Measurements from ENCODE around the gene CCDC174.

- TF ChIP-seq, protein P1, sequence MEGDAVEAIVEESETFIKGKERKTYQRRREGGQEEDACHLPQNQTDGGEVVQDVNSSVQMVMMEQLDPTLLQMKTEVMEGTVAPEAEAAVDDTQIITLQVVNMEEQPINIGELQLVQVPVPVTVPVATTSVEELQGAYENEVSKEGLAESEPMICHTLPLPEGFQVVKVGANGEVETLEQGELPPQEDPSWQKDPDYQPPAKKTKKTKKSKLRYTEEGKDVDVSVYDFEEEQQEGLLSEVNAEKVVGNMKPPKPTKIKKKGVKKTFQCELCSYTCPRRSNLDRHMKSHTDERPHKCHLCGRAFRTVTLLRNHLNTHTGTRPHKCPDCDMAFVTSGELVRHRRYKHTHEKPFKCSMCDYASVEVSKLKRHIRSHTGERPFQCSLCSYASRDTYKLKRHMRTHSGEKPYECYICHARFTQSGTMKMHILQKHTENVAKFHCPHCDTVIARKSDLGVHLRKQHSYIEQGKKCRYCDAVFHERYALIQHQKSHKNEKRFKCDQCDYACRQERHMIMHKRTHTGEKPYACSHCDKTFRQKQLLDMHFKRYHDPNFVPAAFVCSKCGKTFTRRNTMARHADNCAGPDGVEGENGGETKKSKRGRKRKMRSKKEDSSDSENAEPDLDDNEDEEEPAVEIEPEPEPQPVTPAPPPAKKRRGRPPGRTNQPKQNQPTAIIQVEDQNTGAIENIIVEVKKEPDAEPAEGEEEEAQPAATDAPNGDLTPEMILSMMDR (IDR thresholded peaks at IDR 0.05) = no peak
- TF ChIP-seq POLR2A (IDR thresholded peaks at IDR 0.05) = no peak
Observed at GRCh38 chr3:14645453-14645852, 6.1 kb upstream of the CCDC174 start.

Data from testis (tissue), 2 donors.